Measurements from ENCODE around the gene NOTO. TPM values are rescaled to one million over a fixed set of nuclear protein-coding genes. Genes with fewer than 3 reads are reported as not detected.

NOTO gene
- total and polyA plus RNA-seq, 2 donors (not counting 1 experiment from before 2014, with no cell fraction given) = not detected

GRCh38 chr2:73172963-73173362 is 29.4 kb upstream of the NOTO start:
- Histone ChIP-seq H3K4me3 (replicated peaks in 1 of 4; ENCODE audit: control extremely low read depth in 1 of 4, insufficient read depth in 1 of 4, low read depth in 3 of 4, low read length in 4 of 4) (no peak overlapping the region), H3K4me1 (ENCODE audit: control insufficient read depth, extremely low read depth, insufficient read depth, low read length) (peaks cover 9% of the 10 kb centered on the region), H3K9me3 (ENCODE audit: control insufficient read depth, insufficient read depth, low read depth, low read length) (no peaks in the 10 kb centered on the region), H3K79me2 (ENCODE audit: control insufficient read depth, insufficient read depth, low read length) (no peaks in the 10 kb centered on the region), H3K36me3 (ENCODE audit: control insufficient read depth, insufficient read depth, low read length) (no peaks in the 10 kb centered on the region), H3K4me2 (ENCODE audit: extremely low read depth, insufficient read depth, low read length) (no peak overlapping the region), H4K20me1 (ENCODE audit: control insufficient read depth, extremely low read depth, insufficient read depth, low read length) (no peaks in the 10 kb centered on the region), H3K27me3 (ENCODE audit: control insufficient read depth, insufficient read depth, low read length) (peaks cover 9% of the 10 kb centered on the region), H3K9ac (ENCODE audit: insufficient read depth, low read length) (no peak overlapping the region), H2AFZ (ENCODE audit: low read length) (no peak overlapping the region), H3K27ac (ENCODE audit: insufficient read depth, low read length) (no peak overlapping the region)
- peak in 1 of 2 donors; percentile 59 for DNase-seq (ENCODE audit: low read depth in 2 of 2)
- TF ChIP-seq EZH2 (IDR thresholded peaks at IDR 0.05; ENCODE audit: low read length, missing control alignments) (no peak), CTCF (conservative IDR thresholded peaks at IDR 0.05 in 1 of 2, IDR thresholded peaks at IDR 0.05 in 1 of 2; ENCODE audit: low read depth in 1 of 2, low read length in 2 of 2) (no peak)

- H3K36me3 ChIP-seq (ENCODE audit: control insufficient read depth, insufficient read depth, low read length) = no peaks in the 10 kb centered on the region
- H3K4me3 ChIP-seq (replicated peaks in 1 of 4; ENCODE audit: control extremely low read depth in 1 of 4, insufficient read depth in 1 of 4, low read depth in 3 of 4, low read length in 4 of 4) = no peak overlapping the region
- no peak overlapping the region for H3K4me2 ChIP-seq (ENCODE audit: extremely low read depth, insufficient read depth, low read length)
- no peak for DNase-seq (ENCODE audit: low read depth in 2 of 2)
- H3K4me1 ChIP-seq (ENCODE audit: control insufficient read depth, extremely low read depth, insufficient read depth, low read length) = peaks cover 9% of the 10 kb centered on the region
- H3K9me3 ChIP-seq (ENCODE audit: control insufficient read depth, insufficient read depth, low read depth, low read length) = no peaks in the 10 kb centered on the region
- no peak overlapping the region for H2AFZ ChIP-seq (ENCODE audit: low read length)
- H3K79me2 ChIP-seq (ENCODE audit: control insufficient read depth, insufficient read depth, low read length) = no peaks in the 10 kb centered on the region
- TF ChIP-seq CTCF (conservative IDR thresholded peaks at IDR 0.05 in 1 of 2, IDR thresholded peaks at IDR 0.05 in 1 of 2; ENCODE audit: low read depth in 1 of 2, low read length in 2 of 2) (no peak), EZH2 (IDR thresholded peaks at IDR 0.05; ENCODE audit: low read length, missing control alignments) (no peak)
- H3K27me3 ChIP-seq (ENCODE audit: control insufficient read depth, insufficient read depth, low read length) = peaks cover 10% of the 10 kb centered on the region
- H4K20me1 ChIP-seq (ENCODE audit: control insufficient read depth, extremely low read depth, insufficient read depth, low read length) = no peaks in the 10 kb centered on the region
- H3K9ac ChIP-seq (ENCODE audit: insufficient read depth, low read length) = no peak overlapping the region
- no peak overlapping the region for H3K27ac ChIP-seq (ENCODE audit: insufficient read depth, low read length)
Measured at GRCh38 chr2:73173781-73174180, 28.6 kb upstream of the NOTO start.

- H3K4me3 ChIP-seq (replicated peaks in 1 of 4; ENCODE audit: control extremely low read depth in 1 of 4, insufficient read depth in 1 of 4, low read depth in 3 of 4, low read length in 4 of 4) = no peak overlapping the region
- H3K9me3 ChIP-seq (ENCODE audit: control insufficient read depth, insufficient read depth, low read depth, low read length) = no peaks in the 10 kb centered on the region
- TF ChIP-seq EZH2 (IDR thresholded peaks at IDR 0.05; ENCODE audit: low read length, missing control alignments) = no peak
- TF ChIP-seq CTCF (conservative IDR thresholded peaks at IDR 0.05 in 1 of 2, IDR thresholded peaks at IDR 0.05 in 1 of 2; ENCODE audit: low read depth in 1 of 2, low read length in 2 of 2) = no peak
- peaks cover 9% of the 10 kb centered on the region for H3K4me1 ChIP-seq (ENCODE audit: control insufficient read depth, extremely low read depth, insufficient read depth, low read length)
- no peaks in the 10 kb centered on the region for H3K36me3 ChIP-seq (ENCODE audit: control insufficient read depth, insufficient read depth, low read length)
- no peak for DNase-seq (ENCODE audit: low read depth in 2 of 2)
- H3K27me3 ChIP-seq (ENCODE audit: control insufficient read depth, insufficient read depth, low read length) = peaks cover 10% of the 10 kb centered on the region
- no peaks in the 10 kb centered on the region for H4K20me1 ChIP-seq (ENCODE audit: control insufficient read depth, extremely low read depth, insufficient read depth, low read length)
- H3K9ac ChIP-seq (ENCODE audit: insufficient read depth, low read length) = no peak overlapping the region
- no peak overlapping the region for H3K4me2 ChIP-seq (ENCODE audit: extremely low read depth, insufficient read depth, low read length)
- H2AFZ ChIP-seq (ENCODE audit: low read length) = no peak overlapping the region
- H3K27ac ChIP-seq (ENCODE audit: insufficient read depth, low read length) = no peak overlapping the region
- no peaks in the 10 kb centered on the region for H3K79me2 ChIP-seq (ENCODE audit: control insufficient read depth, insufficient read depth, low read length)
Measured at GRCh38 chr2:73174244-73174643, 28.1 kb upstream of the NOTO start.

Data from fibroblast of lung (primary cell).